ENCODE data around the gene BANK1. TPM values are rescaled to one million over a fixed set of nuclear protein-coding genes. Genes with fewer than 3 reads are reported as not detected.

Gene BANK1, protein sequence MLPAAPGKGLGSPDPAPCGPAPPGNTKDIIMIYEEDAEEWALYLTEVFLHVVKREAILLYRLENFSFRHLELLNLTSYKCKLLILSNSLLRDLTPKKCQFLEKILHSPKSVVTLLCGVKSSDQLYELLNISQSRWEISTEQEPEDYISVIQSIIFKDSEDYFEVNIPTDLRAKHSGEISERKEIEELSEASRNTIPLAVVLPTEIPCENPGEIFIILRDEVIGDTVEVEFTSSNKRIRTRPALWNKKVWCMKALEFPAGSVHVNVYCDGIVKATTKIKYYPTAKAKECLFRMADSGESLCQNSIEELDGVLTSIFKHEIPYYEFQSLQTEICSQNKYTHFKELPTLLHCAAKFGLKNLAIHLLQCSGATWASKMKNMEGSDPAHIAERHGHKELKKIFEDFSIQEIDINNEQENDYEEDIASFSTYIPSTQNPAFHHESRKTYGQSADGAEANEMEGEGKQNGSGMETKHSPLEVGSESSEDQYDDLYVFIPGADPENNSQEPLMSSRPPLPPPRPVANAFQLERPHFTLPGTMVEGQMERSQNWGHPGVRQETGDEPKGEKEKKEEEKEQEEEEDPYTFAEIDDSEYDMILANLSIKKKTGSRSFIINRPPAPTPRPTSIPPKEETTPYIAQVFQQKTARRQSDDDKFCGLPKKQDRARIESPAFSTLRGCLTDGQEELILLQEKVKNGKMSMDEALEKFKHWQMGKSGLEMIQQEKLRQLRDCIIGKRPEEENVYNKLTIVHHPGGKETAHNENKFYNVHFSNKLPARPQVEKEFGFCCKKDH
- total RNA-seq = not detected

DNA sequence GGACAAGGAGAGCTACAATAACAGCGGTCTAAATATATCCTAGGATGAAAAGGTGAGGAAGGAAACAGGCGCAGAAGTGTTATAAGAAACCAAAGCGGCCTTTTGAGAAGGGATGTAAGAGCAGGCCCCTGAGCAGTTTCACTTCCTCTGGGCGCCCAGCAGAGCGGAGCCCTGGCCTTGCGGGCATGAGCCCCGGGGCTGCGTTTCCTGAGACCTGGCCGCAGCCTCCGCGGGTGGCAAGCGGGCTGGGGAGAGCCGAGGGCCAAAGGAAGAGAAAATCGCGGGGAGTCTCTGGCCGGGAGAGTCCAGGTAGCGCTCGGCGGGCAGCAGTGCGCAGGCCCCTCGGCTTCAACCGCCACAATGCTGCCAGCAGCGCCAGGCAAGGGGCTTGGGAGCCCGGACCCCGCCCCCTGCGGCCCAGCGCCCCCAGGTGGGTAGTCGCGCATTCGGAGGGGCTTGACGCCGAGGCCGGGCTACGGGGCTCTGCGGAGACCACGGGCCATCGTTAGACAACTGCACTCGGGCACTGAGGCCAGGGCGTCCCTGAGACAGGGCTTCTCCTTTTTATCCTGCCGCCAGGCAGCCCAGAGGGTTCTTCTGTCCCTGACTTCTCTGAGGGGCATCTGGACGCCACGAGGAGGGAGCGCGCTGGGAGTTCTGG lies at the start of gene BANK1:
Gene BANK1 (plus strand): TSS at position 210 of the 661 bp plus-strand sequence. CDS start 151 bp downstream, at position 361.

